Naive B cell (primary cell): ENCODE measurements around the gene DUS1L. TPM values are rescaled to one million over a fixed set of nuclear protein-coding genes. Genes with fewer than 3 reads are reported as not detected.
A peak's percentile ranks its signal among the peaks of the same experiment; 100 is the strongest.

Experiments used
- ATAC-seq, 2 donors: fragments of 150-1000 bp; cut with Tn5 transposase; 2 replicates each; pipeline ENCODE4 v1.10.0; 2021; ENCODE audit warnings: low read depth in 2 of 2, mild to moderate bottlenecking in 2 of 2, moderate library complexity in 2 of 2
- DNase-seq: peaks from one replicate; pipeline ENCODE4 v3.0.0; 2022
- H3K27ac Mint-ChIP-seq, 6 donors: one replicate each; pipeline ENCODE4 v1.8.0; 2020 to 2022; ENCODE audit warnings: mild to moderate bottlenecking in 6 of 6, mixed read lengths in 6 of 6, moderate library complexity in 5 of 6, inconsistent platforms in 2 of 6
- H3K27me3 Mint-ChIP-seq, 3 donors: one replicate each; pipeline ENCODE4 v1.8.0; 2021 to 2022; ENCODE audit warnings: mixed read lengths in 3 of 3, mild to moderate bottlenecking in 1 of 3
- H3K36me3 Mint-ChIP-seq, 2 donors: one replicate each; pipeline ENCODE4 v1.8.0; 2020 to 2022; ENCODE audit warnings: mixed read lengths in 2 of 2, inconsistent platforms in 1 of 2, mild to moderate bottlenecking in 1 of 2
- H3K4me1 Mint-ChIP-seq, 3 donors: one replicate each; pipeline ENCODE4 v1.8.0; 2020 to 2022; ENCODE audit warnings: mixed read lengths in 3 of 3, inconsistent platforms in 1 of 3, mild to moderate bottlenecking in 1 of 3, moderate library complexity in 1 of 3
- H3K4me3 Mint-ChIP-seq, 8 donors: one replicate each; pipeline ENCODE4 v1.8.0; 2020 to 2022; ENCODE audit warnings: mild to moderate bottlenecking in 8 of 8, mixed read lengths in 8 of 8, moderate library complexity in 8 of 8, inconsistent platforms in 2 of 8
- H3K9me3 Mint-ChIP-seq, 7 donors: one replicate each; pipeline ENCODE4 v1.8.0; 2020 to 2022; ENCODE audit warnings: mixed read lengths in 7 of 7, mild to moderate bottlenecking in 5 of 7, inconsistent platforms in 2 of 7, moderate library complexity in 1 of 7
- polyA plus RNA-seq, 6 donors: library from polyadenylated mRNA; unstranded; fragments of 300-500 nt; fragmentation: Illumina TruSeq; gene quantifications; one replicate each; pipeline ENCODE4 v1.2.3, GENCODE V29; 2021; ENCODE audit warnings: low read depth in 6 of 6

The DUS1L gene
- polyA plus RNA-seq, 6 donors from 2014 or later = 52.4 to 86.5 (median 68.2) TPM

DNA sequence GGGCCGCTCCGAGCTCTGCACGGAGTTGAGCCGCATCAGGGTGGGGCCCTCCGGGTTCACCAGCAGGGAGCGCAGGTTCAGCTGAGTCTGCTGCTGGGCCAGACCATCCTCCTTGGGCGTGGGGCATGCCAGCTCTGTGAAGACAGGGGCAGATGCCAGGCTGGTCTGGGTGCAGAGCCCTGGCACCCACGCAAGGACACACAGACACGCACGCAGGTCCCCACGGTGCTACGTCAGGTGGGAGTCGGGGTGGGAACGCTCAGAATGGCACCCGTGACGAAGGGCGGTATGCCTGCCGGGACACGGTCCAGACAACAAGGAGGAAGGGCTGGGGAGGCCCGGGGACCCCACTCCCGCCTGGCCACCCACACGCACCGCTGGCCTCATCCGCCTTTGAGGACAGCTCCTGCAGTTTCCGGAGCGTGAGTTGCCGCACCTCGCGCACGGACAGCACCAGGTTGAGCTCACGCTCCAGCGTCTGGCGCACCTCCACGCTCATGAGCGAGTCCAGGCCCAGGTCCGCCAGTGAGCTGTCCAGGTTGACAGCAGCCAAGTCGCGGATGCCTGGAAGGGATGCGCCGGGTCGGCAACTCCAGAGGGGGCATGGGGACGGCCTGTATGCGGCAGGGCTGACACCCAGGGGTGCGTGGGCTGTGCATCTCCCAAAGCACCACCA is 15.3 kb upstream of the DUS1L start:
- no peaks in the 10 kb centered on the region for H3K4me1 Mint-ChIP-seq
- no peak for ATAC-seq
- H3K27ac Mint-ChIP-seq = no peak overlapping the region
- no peaks in the 10 kb centered on the region for H3K9me3 Mint-ChIP-seq
- H3K27me3 Mint-ChIP-seq = no peaks in the 10 kb centered on the region
- H3K36me3 Mint-ChIP-seq = no peaks in the 10 kb centered on the region
- H3K4me3 Mint-ChIP-seq = no peak overlapping the region
- no peak for DNase-seq

DNA sequence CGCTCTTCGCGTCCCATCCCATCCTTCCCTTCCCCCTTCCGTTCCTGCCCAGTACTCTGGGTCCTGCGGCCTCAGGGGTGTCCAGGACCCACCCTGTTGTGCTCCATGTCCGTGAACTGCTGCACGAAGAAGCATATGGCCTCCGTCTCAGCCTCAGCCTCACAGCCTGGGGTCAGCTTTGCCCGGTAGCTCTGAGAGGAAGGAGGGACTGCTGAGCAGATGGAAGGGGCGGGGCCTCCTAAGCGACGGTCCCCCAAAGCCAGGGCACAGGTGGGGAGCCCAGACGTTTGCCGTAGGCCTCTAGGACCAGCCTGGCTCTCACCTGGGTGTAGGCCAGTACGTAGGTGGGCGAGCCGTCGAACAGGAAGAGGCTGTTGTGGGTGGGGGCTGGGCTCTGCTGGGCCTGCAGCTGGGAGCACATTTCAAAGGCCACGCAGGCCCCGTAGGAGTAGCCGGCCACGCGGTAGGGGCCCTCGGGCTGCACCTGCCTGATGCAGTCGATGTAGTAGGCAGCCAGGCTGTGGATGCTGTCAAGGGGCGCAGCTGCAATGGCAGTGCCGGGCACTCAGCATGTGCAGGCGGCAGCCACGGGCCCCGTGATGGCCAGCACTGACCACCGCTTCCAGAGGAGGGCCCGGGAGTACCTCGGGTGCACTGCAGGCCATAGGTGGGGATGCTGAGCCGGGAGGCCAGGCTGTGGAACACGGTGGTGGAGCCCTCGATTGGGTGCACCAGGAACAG is 14.6 kb upstream of the DUS1L start:
- no peaks in the 10 kb centered on the region for H3K36me3 Mint-ChIP-seq
- H3K27me3 Mint-ChIP-seq = no peaks in the 10 kb centered on the region
- DNase-seq = no peak
- H3K4me3 Mint-ChIP-seq = no peak overlapping the region
- H3K9me3 Mint-ChIP-seq = no peaks in the 10 kb centered on the region
- ATAC-seq = no peak
- no peak overlapping the region for H3K27ac Mint-ChIP-seq
- H3K4me1 Mint-ChIP-seq = no peaks in the 10 kb centered on the region

DNA sequence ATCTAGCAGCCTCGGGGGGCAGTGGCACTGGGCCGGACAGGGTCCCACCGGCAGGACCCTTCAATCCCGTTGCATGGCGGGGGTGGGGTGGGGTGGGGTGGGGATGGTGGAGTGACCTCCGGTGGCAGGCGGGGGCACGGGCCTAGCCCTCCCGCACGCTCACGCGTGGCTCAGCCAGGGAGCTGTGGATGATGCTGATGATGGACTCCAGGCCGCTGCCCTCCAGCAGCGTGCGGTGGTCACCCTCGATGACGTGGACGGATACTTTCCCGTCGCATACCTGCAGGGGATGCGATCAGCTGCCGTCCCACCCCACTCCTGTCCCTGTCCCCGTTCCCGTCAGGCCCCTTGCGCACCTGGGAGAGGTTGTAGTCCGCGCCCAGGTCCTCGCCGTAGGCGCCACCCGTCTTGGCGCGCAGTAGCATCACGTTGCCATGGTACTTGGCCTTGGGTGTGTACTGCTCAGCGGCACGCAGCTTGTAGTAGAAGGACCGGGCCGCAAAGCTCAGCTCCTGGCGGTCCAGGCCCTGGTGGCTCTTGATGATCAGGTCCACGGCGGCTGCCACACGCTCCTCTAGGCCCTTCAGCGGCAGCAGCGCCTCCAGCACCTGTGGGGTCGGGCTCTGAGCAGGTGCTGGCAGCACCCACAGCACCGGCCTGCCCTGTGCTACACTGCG is 13.5 kb upstream of the DUS1L start:
- Mint-ChIP-seq H3K27me3 (no peaks in the 10 kb centered on the region), H3K27ac (no peak overlapping the region), H3K4me1 (no peaks in the 10 kb centered on the region), H3K36me3 (no peaks in the 10 kb centered on the region), H3K9me3 (no peaks in the 10 kb centered on the region), H3K4me3 (no peak overlapping the region)
- no peak for DNase-seq
- no peak for ATAC-seq

DNA sequence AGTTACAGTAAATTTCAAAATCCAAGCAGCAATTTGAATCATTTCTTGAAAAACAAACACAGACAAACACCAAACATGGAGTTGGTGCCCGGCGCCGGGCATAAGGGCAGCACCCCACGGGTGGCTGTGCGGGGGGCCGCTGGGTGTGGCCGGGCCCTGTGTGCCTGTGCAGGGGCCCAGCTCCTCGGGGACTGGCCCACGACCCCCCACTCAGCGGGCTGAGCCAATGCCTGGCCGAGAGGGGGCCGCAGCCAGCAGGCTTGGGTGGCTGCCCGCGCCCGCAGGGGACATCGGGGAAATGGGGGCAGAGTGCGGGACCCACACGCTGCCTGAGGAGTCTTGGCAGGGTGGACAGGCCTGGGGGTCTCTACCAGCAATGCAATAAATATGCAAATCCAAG is 12.8 kb upstream of the DUS1L start:
- H3K4me3 Mint-ChIP-seq = no peak overlapping the region
- H3K9me3 Mint-ChIP-seq = no peaks in the 10 kb centered on the region
- H3K4me1 Mint-ChIP-seq = no peaks in the 10 kb centered on the region
- DNase-seq (no peak), ATAC-seq (no peak)
- H3K27me3 Mint-ChIP-seq = no peaks in the 10 kb centered on the region
- peak overlapping the region in 1 of 6 donors; percentile 14 for H3K27ac Mint-ChIP-seq
- H3K36me3 Mint-ChIP-seq = no peaks in the 10 kb centered on the region

DNA sequence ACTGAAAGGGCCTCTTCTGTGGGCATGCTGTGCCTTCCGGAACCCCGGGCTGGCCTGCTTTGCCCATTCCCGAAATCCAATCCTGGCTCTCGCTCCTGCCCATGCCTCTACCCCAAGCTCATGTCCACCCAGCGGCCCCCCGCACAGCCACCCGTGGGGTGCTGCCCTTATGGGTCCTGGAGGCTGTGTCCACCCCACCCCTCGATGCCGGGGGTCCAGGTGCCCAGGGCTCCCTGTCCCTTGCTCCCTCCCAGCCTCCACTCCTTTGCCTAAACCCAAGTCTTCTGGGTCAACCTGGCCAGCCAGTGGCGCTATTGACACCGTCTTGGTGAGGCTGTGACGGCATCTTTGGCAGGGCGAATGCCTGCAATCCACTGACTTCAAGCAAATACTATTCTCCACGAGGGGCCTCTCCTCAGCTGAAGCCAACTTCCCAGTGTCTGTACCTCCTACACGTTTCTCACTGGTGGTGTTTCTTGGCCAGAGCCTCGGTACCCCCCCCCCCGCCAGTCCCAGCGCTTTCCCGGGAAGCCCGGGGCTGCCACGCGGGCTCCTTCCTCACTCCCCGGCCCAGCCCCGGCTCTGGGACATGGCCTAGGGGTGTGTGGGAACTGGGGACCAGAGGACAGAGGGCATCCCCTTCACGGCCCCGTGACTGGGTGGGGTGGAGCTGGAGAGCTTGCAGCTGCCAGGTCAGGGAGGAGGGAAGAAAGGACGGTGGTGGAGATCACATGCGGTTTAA is 12.2 kb upstream of the DUS1L start:
- Mint-ChIP-seq H3K36me3 (no peaks in the 10 kb centered on the region), H3K4me3 (no peak overlapping the region), H3K27me3 (no peaks in the 10 kb centered on the region), H3K27ac (peak overlapping the region in 1 of 6 donors; percentile 14), H3K9me3 (no peaks in the 10 kb centered on the region), H3K4me1 (no peaks in the 10 kb centered on the region)
- DNase-seq (no peak), ATAC-seq (no peak)

DNA sequence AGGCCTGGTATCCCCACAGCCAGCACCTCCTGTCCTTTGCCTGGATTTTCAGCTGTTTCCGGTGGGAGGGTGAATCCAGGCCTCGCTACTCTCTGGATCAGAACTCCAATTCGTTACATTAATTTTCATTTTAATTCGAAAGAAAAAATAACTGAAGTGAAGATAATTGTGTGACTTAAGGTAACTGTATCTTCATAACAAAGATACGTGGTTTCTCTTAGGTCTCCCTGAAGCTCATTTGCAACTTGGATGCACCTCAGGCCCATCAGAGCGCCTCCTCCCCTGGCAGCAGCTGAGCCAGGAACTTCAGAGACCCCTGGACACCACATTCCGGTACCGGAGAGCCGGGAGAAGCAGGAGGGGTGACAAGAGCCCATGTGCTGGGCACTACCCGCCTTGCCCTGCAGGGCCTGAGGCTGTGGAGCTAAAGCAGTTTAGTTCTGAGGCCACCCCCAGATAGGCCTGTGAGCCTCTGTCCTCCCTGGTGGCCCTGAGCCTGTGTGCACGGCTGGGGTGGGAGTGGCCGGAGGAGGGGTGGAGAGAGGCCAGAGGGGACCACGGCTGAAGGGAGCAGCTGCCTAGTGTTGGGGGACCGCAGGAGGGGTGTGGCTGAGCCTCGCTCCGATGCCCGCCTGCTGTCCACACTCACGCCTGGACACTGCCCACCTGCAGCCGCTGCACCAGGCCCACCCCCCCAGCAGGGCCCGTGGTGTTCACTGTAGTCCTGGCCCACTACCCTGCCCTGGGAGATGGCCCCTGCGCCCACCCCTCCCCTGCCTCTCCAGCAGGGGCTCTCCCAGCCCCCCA is 11.4 kb upstream of the DUS1L start:
- ATAC-seq (no peak), DNase-seq (no peak)
- H3K4me3 Mint-ChIP-seq = no peak overlapping the region
- no peaks in the 10 kb centered on the region for H3K9me3 Mint-ChIP-seq
- H3K4me1 Mint-ChIP-seq = no peaks in the 10 kb centered on the region
- no peak overlapping the region for H3K27ac Mint-ChIP-seq
- no peaks in the 10 kb centered on the region for H3K27me3 Mint-ChIP-seq
- no peaks in the 10 kb centered on the region for H3K36me3 Mint-ChIP-seq

DNA sequence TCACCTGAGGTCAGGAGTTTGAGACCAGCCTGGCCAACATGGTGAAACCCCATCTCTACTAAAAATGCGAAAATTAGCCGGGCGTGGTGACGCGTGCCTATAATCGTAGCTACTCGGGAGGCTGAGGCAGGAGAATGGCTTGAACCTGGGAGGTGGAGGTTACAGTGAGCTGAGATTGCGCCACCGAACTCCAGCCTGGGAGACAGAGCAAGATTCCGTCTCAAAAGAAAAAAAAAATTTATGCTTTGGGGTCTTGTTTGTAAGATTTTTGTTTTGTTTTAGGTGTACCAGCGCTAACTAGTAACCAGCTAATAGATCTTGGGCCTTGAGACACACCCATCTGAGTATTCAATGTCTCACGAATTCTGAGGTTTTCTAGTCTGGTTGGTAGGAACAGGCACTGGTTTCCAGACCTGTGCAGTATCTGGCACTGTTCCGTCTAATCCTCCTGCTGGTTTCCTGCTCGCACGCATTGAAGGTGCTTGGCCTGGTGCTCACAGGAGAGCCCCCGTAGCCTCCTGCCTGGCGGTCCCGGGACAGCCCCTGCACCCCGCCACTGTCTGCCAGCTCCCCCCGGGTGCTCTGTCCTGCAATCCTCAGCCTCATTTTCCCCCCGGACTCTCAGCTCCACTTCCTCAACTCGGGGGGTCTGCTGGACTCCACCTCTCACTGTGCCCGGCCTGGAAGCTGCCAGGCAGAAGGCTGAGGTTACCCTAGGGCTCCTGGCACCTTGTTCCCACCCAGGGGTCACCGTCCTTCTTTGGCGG is 10.6 kb upstream of the DUS1L start:
- ATAC-seq (no peak), DNase-seq (no peak)
- Mint-ChIP-seq H3K4me1 (no peaks in the 10 kb centered on the region), H3K27me3 (no peaks in the 10 kb centered on the region), H3K27ac (peak overlapping the region in 1 of 6 donors; percentile 68), H3K36me3 (no peaks in the 10 kb centered on the region), H3K4me3 (no peak overlapping the region), H3K9me3 (no peaks in the 10 kb centered on the region)

DNA sequence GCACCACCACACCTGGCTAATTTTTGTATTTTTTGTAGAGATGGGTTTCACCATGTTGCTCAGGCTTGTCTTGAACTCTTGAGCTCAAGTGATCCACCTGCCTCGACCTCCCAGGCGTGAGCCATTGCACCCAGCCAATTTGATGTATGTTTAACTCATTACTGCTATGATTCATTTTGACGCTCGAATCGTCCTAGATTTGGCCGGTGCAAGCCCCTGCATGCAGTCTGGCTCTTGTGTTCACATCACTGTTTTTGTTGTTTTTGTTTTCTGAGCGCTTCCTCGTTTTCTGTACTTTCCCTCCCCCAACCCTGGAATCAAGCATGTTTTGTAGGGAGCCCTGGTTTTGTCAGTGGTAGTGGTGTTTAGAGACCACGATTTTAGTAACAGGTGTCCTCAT is 7.8 kb upstream of the DUS1L start:
- DNase-seq (no peak), ATAC-seq (no peak)
- Mint-ChIP-seq H3K4me3 (no peak overlapping the region), H3K9me3 (no peaks in the 10 kb centered on the region), H3K4me1 (no peaks in the 10 kb centered on the region), H3K36me3 (no peaks in the 10 kb centered on the region), H3K27me3 (no peaks in the 10 kb centered on the region), H3K27ac (peak overlapping the region in 1 of 6 donors; percentile 64)

DNA sequence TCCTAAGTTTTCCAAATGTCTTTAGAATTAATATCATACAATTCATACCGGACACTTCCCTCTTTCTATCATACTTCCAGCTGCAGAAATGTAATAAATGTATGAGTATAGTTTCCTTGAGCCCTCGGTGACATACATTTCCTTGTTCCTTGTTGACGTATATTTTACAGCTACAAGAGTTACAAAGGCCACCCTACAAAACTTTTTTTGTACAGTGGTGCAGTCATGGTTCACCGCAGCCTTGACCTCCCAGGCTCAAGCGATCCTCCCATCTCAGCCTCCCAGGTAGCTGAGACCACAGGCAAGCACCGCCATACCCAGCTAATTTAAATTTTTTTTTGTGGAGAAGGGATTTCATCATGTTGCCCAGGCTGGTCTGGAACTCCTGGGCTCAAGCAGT is 7.2 kb upstream of the DUS1L start:
- no peak for DNase-seq
- no peaks in the 10 kb centered on the region for H3K36me3 Mint-ChIP-seq
- no peak overlapping the region for H3K27ac Mint-ChIP-seq
- H3K4me3 Mint-ChIP-seq = no peak overlapping the region
- no peak for ATAC-seq
- H3K27me3 Mint-ChIP-seq = no peaks in the 10 kb centered on the region
- no peaks in the 10 kb centered on the region for H3K4me1 Mint-ChIP-seq
- no peaks in the 10 kb centered on the region for H3K9me3 Mint-ChIP-seq

DNA sequence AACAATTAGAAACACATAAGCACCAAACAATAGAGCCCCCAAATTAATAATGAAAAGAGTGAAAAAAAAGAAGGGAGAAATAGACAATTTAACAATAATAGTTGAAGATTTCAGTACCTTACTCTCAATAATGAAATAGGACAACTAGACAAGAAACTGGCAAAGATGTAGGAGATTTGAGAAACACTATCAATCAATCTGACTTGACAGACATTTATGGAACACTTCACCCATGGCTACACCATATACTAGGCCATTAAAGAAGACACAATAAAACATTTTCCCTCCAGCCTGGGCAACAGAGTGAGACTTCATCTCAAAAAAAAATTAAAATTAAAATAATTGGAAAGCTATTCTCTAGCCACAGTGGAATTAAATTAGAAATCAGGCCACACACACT is 5.0 kb upstream of the DUS1L start:
- no peaks in the 10 kb centered on the region for H3K27me3 Mint-ChIP-seq
- H3K4me1 Mint-ChIP-seq = peaks cover 0 to 8% (median 0%) of the 10 kb centered on the region in 3 donors
- no peaks in the 10 kb centered on the region for H3K9me3 Mint-ChIP-seq
- peak overlapping the region in 1 of 6 donors; percentile 18 for H3K27ac Mint-ChIP-seq
- H3K36me3 Mint-ChIP-seq = no peaks in the 10 kb centered on the region
- no peak overlapping the region for H3K4me3 Mint-ChIP-seq
- DNase-seq (no peak), ATAC-seq (no peak)

DNA sequence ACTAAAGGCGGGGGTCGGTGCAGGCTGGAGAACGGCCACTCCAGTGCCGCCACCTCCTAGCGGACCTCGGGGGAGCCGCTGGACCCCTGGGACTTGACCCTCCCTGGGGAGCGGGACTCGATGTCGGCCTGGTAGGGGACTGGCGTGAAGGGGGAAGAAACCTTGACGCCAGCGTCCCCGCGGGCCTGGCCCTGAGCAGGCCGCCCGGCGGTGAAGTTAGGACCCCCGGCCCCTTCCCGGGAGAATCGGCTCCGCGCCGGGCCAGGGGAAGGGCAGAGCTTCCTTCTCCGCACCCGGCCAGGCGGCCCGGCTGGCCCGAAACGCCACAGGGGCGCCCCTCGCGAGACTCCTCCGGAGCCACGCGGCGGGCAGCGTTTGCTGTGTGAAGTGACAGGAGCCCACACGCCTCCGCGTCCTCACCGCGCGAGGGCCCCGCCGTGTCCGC is 389 bp downstream of the DUS1L start:
- Mint-ChIP-seq H3K27me3 (no peaks in the 10 kb centered on the region), H3K36me3 (no peaks in the 10 kb centered on the region), H3K9me3 (no peaks in the 10 kb centered on the region), H3K4me3 (peak overlapping the region; percentile 67 to 88 (median 78)), H3K4me1 (peaks cover 0 to 8% (median 0%) of the 10 kb centered on the region in 3 donors), H3K27ac (peak overlapping the region in 2 of 6 donors; percentile 38 to 39)
- ATAC-seq = peak; percentile 63 to 71
- DNase-seq = no peak

DNA sequence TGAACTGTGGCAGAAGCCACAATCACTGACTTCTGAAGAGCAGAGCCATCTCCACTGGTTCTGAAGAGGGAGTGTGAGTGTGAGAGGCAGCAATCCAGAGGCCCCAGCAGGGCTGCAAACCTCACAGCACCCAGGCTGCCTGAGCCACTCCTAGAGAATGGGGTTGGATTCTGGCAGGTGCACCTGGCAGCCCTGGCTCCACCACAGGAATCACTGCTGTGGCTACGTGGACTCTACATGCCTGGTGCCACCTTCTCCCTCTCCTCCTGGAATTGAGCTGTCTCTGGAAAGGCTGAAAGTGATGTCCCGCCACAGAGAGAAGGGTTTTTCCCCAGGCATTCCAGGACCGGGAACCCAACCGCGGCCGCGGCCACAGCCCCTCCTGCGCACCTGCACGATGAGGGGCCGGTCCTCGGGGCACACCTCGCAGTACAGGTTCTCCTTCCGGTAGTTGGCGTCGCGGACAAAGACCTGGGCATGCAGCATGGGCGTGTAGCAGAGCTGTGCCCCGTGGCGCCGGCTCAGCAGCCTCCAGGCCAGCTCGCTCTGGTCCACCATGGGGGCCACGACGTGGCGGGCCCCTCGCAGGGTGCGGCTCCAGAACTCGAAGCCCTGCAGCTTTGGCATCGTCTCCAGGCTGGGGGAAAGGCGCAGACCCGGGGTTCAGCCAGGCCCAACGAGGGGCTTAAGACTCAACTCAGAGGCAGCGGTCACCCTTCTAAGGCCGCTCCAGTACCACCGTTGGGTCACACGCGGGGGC is 991 bp downstream of the DUS1L start:
- Mint-ChIP-seq H3K27me3 (no peaks in the 10 kb centered on the region), H3K9me3 (no peaks in the 10 kb centered on the region)
- DNase-seq = no peak

More for the DNA sequence above, 991 bp downstream of the DUS1L start:
- H3K36me3 Mint-ChIP-seq = no peaks in the 10 kb centered on the region
- H3K27ac Mint-ChIP-seq = peak overlapping the region in 2 of 6 donors; percentile 39 to 89
- ATAC-seq = no peak
- peak overlapping the region; percentile 67 to 88 (median 78) for H3K4me3 Mint-ChIP-seq
- H3K4me1 Mint-ChIP-seq = peaks cover 0 to 8% (median 0%) of the 10 kb centered on the region in 3 donors
